PC-3 (cell line): Measurements from ENCODE around the gene DMAC1. TPM values are rescaled to one million over a fixed set of nuclear protein-coding genes. Genes with fewer than 3 reads are reported as not detected.

Experiments
- ATAC-seq: fragments of 200-7000 bp; cut with Tn5 transposase; 2 replicates; pipeline ENCODE4 v1.9.1; 2020; ENCODE audit warnings: mild to moderate bottlenecking, moderate library complexity
- BruUV-seq: library from RNA; stranded (reverse); fragments of 400-500 nt; replicated peaks from 2 replicates; lab custom pipeline; 2021; lab: Mats Ljungman, UMichigan
- CTCF ChIA-PET: fragments of 300-600 bp; sonication (Branson Sonifier 250); formaldehyde crosslinking; loops from one replicate; lab custom pipeline; 2022; ENCODE audit warnings: antibody characterized with exemption; lab: Charles Lee
- POLR2A ChIA-PET: fragments of 300-600 bp; sonication (Branson Sonifier 250); formaldehyde crosslinking; loops from one replicate; lab custom pipeline; 2022; ENCODE audit warnings: antibody characterized with exemption; ENCODE audit not compliant: unreplicated experiment; lab: Charles Lee
- DNase-seq: peaks from one replicate; pipeline ENCODE4 v3.0.0-alpha.2; 2015
- H2AFZ ChIP-seq: fragments of 300-600 bp; sonication (generic); 2 replicates; pipeline ENCODE4 v1.6.0; 2016; ENCODE audit warnings: antibody characterized with exemption, low read length
- H3F3A ChIP-seq: fragments of 300-600 bp; sonication (generic); one replicate; pipeline ENCODE4 v1.6.0; 2017; ENCODE audit warnings: antibody characterized with exemption, low read length, control low read depth, mild to moderate bottlenecking; ENCODE audit not compliant: unreplicated experiment
- H3K27ac ChIP-seq: fragments of 300-600 bp; sonication (generic); 2 replicates; pipeline ENCODE4 v1.5.1; 2016; ENCODE audit warnings: mild to moderate bottlenecking, low read length
- H3K27me3 ChIP-seq: fragments of 300-600 bp; sonication (generic); 2 replicates; pipeline ENCODE4 v1.6.1; 2016; ENCODE audit warnings: low read length, mixed read lengths
- H3K36me3 ChIP-seq: fragments of 300-600 bp; sonication (generic); 2 replicates; pipeline ENCODE4 v1.6.1; 2016; ENCODE audit warnings: low read depth, mixed run types, low read length, mixed read lengths
- H3K4me1 ChIP-seq: fragments of 300-600 bp; sonication (generic); 2 replicates; pipeline ENCODE4 v1.5.1; 2016; ENCODE audit warnings: low read length; ENCODE audit not compliant: insufficient read depth
- H3K4me2 ChIP-seq: fragments of 300-600 bp; sonication (generic); 2 replicates; pipeline ENCODE4 v1.6.0; 2016; ENCODE audit warnings: low read length
- H3K4me3 ChIP-seq: fragments of 300-600 bp; sonication (generic); 2 replicates; pipeline ENCODE4 v1.5.1; 2016; ENCODE audit warnings: mild to moderate bottlenecking, low read length, mixed read lengths
- H3K79me2 ChIP-seq: fragments of 300-600 bp; sonication (generic); 2 replicates; pipeline ENCODE4 v1.6.1; 2017; ENCODE audit warnings: low read length, mixed read lengths
- H3K9ac ChIP-seq: fragments of 300-600 bp; sonication (generic); 2 replicates; pipeline ENCODE4 v1.6.0; 2016; ENCODE audit warnings: mild to moderate bottlenecking, low read length
- H3K9me2 ChIP-seq: fragments of 300-600 bp; sonication (generic); replicated peaks from 2 replicates; pipeline ENCODE4 v1.6.1; 2016; ENCODE audit warnings: mixed run types, low read length, mixed read lengths
- H3K9me3 ChIP-seq: fragments of 300-600 bp; sonication (generic); 2 replicates; pipeline ENCODE4 v1.6.1; 2016; ENCODE audit warnings: low read length, mixed read lengths
- H4K20me1 ChIP-seq: fragments of 300-600 bp; sonication (generic); 2 replicates; pipeline ENCODE4 v1.6.1; 2016; ENCODE audit warnings: low read length, mixed read lengths
- CTCF ChIP-seq: fragments of 300-600 bp; sonication (generic); conservative IDR thresholded peaks from 2 replicates; pipeline ENCODE4 v1.5.1; 2017; ENCODE audit warnings: antibody characterized with exemption, low read depth, mild to moderate bottlenecking, low read length
- EZH2 ChIP-seq: fragments of 300-600 bp; sonication (generic); IDR thresholded peaks from one replicate; pipeline ENCODE4 v1.6.1; 2017; ENCODE audit warnings: antibody characterized with exemption, mild to moderate bottlenecking, low read length; ENCODE audit not compliant: unreplicated experiment
- EZH2phosphoT487 ChIP-seq: fragments of 300-600 bp; sonication (generic); IDR thresholded peaks from 2 replicates; pipeline ENCODE4 v1.6.1; 2018; ENCODE audit warnings: mild to moderate bottlenecking, antibody characterized with exemption, low read length, borderline replicate concordance
- intact Hi-C: fragments of 100-400 bp; cut with micrococcal nuclease; formaldehyde crosslinking; loops from 2 replicates; pipeline ENCODE4 v1.9.0; 2023
- total RNA-seq: library from RNA; depleted of rRNA; stranded (reverse); fragments of >200 nt; gene quantifications from 2 replicates; pipeline ENCODE4 v1.2.3, GENCODE V29; 2014

DMAC1 gene
- total RNA-seq, 1 experiment from 2014 or later, result 20.1 TPM

GRCh38 chr9:7802666-7803065, 3.1 kb upstream of the DMAC1 start:
- Histone ChIP-seq H3K4me3 (no peak overlapping the region), H3K27ac (no peak overlapping the region), H3K36me3 (no peaks in the 10 kb centered on the region), H4K20me1 (no peaks in the 10 kb centered on the region), H2AFZ (no peak overlapping the region), H3F3A (no peaks in the 10 kb centered on the region), H3K9ac (no peak overlapping the region), H3K27me3 (no peaks in the 10 kb centered on the region), H3K79me2 (peaks cover 13% of the 10 kb centered on the region), H3K9me3 (no peaks in the 10 kb centered on the region), H3K9me2 (no peaks in the 10 kb centered on the region), H3K4me2 (no peak overlapping the region), H3K4me1 (peaks cover 4% of the 10 kb centered on the region)
- ATAC-seq, result no peak
- CTCF ChIA-PET, result no interaction called here
- intact Hi-C loops, result no loop called here
- peak; percentile 23 for DNase-seq
- no TSS peak for BruUV-seq
- POLR2A ChIA-PET, result no interaction called here
- TF ChIP-seq CTCF (no peak), EZH2 (no peak), EZH2phosphoT487 (no peak)

- Histone ChIP-seq H3K4me3 (peak overlapping the region; percentile 82; the same call in 1 of the 2 replicates), H3K4me2 (peak overlapping the region; percentile 69), H3K9me3 (no peaks in the 10 kb centered on the region), H3K27ac (no peak overlapping the region), H3K9ac (no peak overlapping the region), H4K20me1 (no peaks in the 10 kb centered on the region), H3K27me3 (no peaks in the 10 kb centered on the region), H3K9me2 (no peaks in the 10 kb centered on the region), H3K4me1 (peaks cover 4% of the 10 kb centered on the region), H2AFZ (peak overlapping the region; percentile 79; the same call in 1 of the 2 replicates), H3F3A (no peaks in the 10 kb centered on the region), H3K36me3 (no peaks in the 10 kb centered on the region), H3K79me2 (peaks cover 14% of the 10 kb centered on the region)
- no TSS peak for BruUV-seq
- ATAC-seq (peak; percentile 29), DNase-seq (no peak)
- POLR2A ChIA-PET, result no interaction called here
- intact Hi-C loops, result no loop called here
- CTCF ChIA-PET, result no interaction called here
- no peak for TF ChIP-seq CTCF
- TF ChIP-seq EZH2phosphoT487, result no peak
- TF ChIP-seq EZH2, result no peak
Measured at GRCh38 chr9:7799944-7800285, 337 bp upstream of the DMAC1 start.

- no peaks in the 10 kb centered on the region for H3K27me3 ChIP-seq
- CTCF ChIA-PET, result no interaction called here
- no peak overlapping the region for H3K27ac ChIP-seq
- no peak overlapping the region for H3K9ac ChIP-seq
- no peak overlapping the region for H3K4me2 ChIP-seq
- intact Hi-C loops, result no loop called here
- H3K9me2 ChIP-seq, result no peaks in the 10 kb centered on the region
- no peak for TF ChIP-seq EZH2phosphoT487
- no peak for TF ChIP-seq EZH2
- no peak for TF ChIP-seq CTCF
- H3K4me3 ChIP-seq, result no peak overlapping the region
- H3K79me2 ChIP-seq, result peaks cover 13% of the 10 kb centered on the region
- no peaks in the 10 kb centered on the region for H3K36me3 ChIP-seq
- ATAC-seq (no peak), DNase-seq (no peak)
- H3K9me3 ChIP-seq, result no peaks in the 10 kb centered on the region
- no peaks in the 10 kb centered on the region for H4K20me1 ChIP-seq
- H3K4me1 ChIP-seq, result peaks cover 4% of the 10 kb centered on the region
- BruUV-seq, result no TSS peak
- no peak overlapping the region for H2AFZ ChIP-seq
- POLR2A ChIA-PET, result no interaction called here
- no peaks in the 10 kb centered on the region for H3F3A ChIP-seq
Measured at GRCh38 chr9:7794196-7794595, 5.4 kb downstream of the DMAC1 start.
